BE2C (cell line): ENCODE measurements around the gene PSMD11.
A peak's percentile ranks its signal among the peaks of the same experiment; 100 is the strongest.

Source experiments
- DNase-seq: peaks from one replicate; pipeline ENCODE4 v3.0.0-alpha.2; 2020
- H3K27me3 ChIP-seq: fragments of 250-450 bp; sonication (Bioruptor Pico); 2 replicates; pipeline ENCODE4 v1.5.1; 2020; ENCODE audit warnings: mild to moderate bottlenecking
- H3K36me3 ChIP-seq: fragments of 250-450 bp; sonication (Bioruptor Pico); 2 replicates; pipeline ENCODE4 v1.5.1; 2020; ENCODE audit warnings: mild to moderate bottlenecking
- H3K4me1 ChIP-seq: fragments of 250-450 bp; sonication (Bioruptor Pico); 2 replicates; pipeline ENCODE4 v1.5.1; 2020
- H3K4me3 ChIP-seq: 2 replicates; pipeline ENCODE4 v1.5.1; 2011; ENCODE audit warnings: low read depth, low read length
- H3K9me3 ChIP-seq: fragments of 250-450 bp; sonication (Bioruptor Pico); 2 replicates; pipeline ENCODE4 v1.5.1; 2020
- CTCF ChIP-seq: IDR thresholded peaks from 2 replicates; pipeline ENCODE4 v1.5.1; 2012; ENCODE audit warnings: mild to moderate bottlenecking, low read depth, low read length

The PSMD11 gene

GRCh38 chr17:32440722-32441121 lies 3.6 kb upstream of the PSMD11 start:
- DNase-seq, result no peak

GRCh38 chr17:32441886-32442285 lies 2.4 kb upstream of the PSMD11 start:
- Histone ChIP-seq H3K4me3 (no peak overlapping the region), H3K4me1 (no peaks in the 10 kb centered on the region), H3K36me3 (no peaks in the 10 kb centered on the region), H3K27me3 (no peaks in the 10 kb centered on the region), H3K9me3 (no peaks in the 10 kb centered on the region)
- no peak for TF ChIP-seq CTCF
- no peak for DNase-seq

More at GRCh38 chr17:32440722-32441121, 3.6 kb upstream of the PSMD11 start:
- no peak for TF ChIP-seq CTCF
- Histone ChIP-seq H3K36me3 (no peaks in the 10 kb centered on the region), H3K4me3 (no peak overlapping the region), H3K9me3 (no peaks in the 10 kb centered on the region), H3K27me3 (no peaks in the 10 kb centered on the region), H3K4me1 (no peaks in the 10 kb centered on the region)

- peaks cover 5% of the 10 kb centered on the region for H3K36me3 ChIP-seq
- no peaks in the 10 kb centered on the region for H3K9me3 ChIP-seq
- peak overlapping the region; percentile 92 for H3K4me3 ChIP-seq
- no peak for DNase-seq
- no peaks in the 10 kb centered on the region for H3K27me3 ChIP-seq
- no peak for TF ChIP-seq CTCF
- H3K4me1 ChIP-seq, result no peaks in the 10 kb centered on the region
Observed at GRCh38 chr17:32443827-32444300, 446 bp upstream of the PSMD11 start.

- no peak for DNase-seq
- Histone ChIP-seq H3K36me3 (peaks cover 8% of the 10 kb centered on the region), H3K9me3 (no peaks in the 10 kb centered on the region), H3K4me1 (no peaks in the 10 kb centered on the region), H3K27me3 (no peaks in the 10 kb centered on the region), H3K4me3 (peak overlapping the region; percentile 92)
- no peak for TF ChIP-seq CTCF
Observed at GRCh38 chr17:32445074-32445415, 735 bp downstream of the PSMD11 start.

GRCh38 chr17:32445497-32445896 lies 1.2 kb downstream of the PSMD11 start:
- Histone ChIP-seq H3K9me3 (no peaks in the 10 kb centered on the region), H3K4me1 (no peaks in the 10 kb centered on the region), H3K4me3 (peak overlapping the region; percentile 92), H3K27me3 (no peaks in the 10 kb centered on the region), H3K36me3 (peaks cover 8% of the 10 kb centered on the region)
- no peak for DNase-seq
- no peak for TF ChIP-seq CTCF

GRCh38 chr17:32445971-32446370 lies 1.7 kb downstream of the PSMD11 start:
- no peak for DNase-seq
- H3K4me3 ChIP-seq, result peak overlapping the region; percentile 92

More at GRCh38 chr17:32445971-32446370, 1.7 kb downstream of the PSMD11 start:
- H3K36me3 ChIP-seq, result peaks cover 8% of the 10 kb centered on the region
- H3K9me3 ChIP-seq, result no peaks in the 10 kb centered on the region
- H3K27me3 ChIP-seq, result no peaks in the 10 kb centered on the region
- no peaks in the 10 kb centered on the region for H3K4me1 ChIP-seq
- no peak for TF ChIP-seq CTCF
